HepG2 (cell line): ENCODE data around the gene FBN3. TPM values are rescaled to one million over a fixed set of nuclear protein-coding genes. Genes with fewer than 3 reads are reported as not detected.

Experiments
- ATAC-seq: fragments of 200-7000 bp; cut with Tn5 transposase; 3 replicates; pipeline ENCODE4 v1.9.1; 2020; ENCODE audit warnings: mild to moderate bottlenecking, moderate library complexity
- BruUV-seq: library from RNA; stranded (reverse); fragments of 400-500 nt; replicated peaks from 2 replicates; lab custom pipeline; 2021; lab: Mats Ljungman, UMichigan
- CTCF ChIA-PET: fragments of 300-600 bp; formaldehyde crosslinking; extraction: SDS; loops from one replicate; lab custom pipeline; 2021; ENCODE audit warnings: low total read pairs, inconsistent platforms, low intra/inter-chr PET ratio; lab: Yijun Ruan, JAX
- POLR2A ChIA-PET: fragments of 350-600 bp; sonication (Branson Sonifier 250); formaldehyde crosslinking; loops from one replicate; lab custom pipeline; 2020; ENCODE audit warnings: antibody characterized with exemption, inconsistent platforms; lab: Yijun Ruan, JAX
- DNase-seq: peaks from one replicate; pipeline ENCODE4 v3.0.0-alpha.2; 2015; ENCODE audit warnings: low spot score
- FAIRE-seq: peaks from 3 replicates; lab custom pipeline; 2011; peaks lifted over from hg19 to GRCh38; lab: Jason Lieb, UNC
- H2AFZ ChIP-seq: one replicate; pipeline ENCODE4 v1.6.1; 2011; ENCODE audit warnings: low read length, inconsistent platforms
- H3K27ac ChIP-seq: fragments of 300-600 bp; 3 replicates; pipeline ENCODE4 v1.8.0; 2011; ENCODE audit warnings: mixed run types, mild to moderate bottlenecking, mixed read lengths, low read length, inconsistent platforms; ENCODE audit not compliant: insufficient read depth; ENCODE audit errors: extremely low read length
- H3K27me3 ChIP-seq, 2 experiments: fragments of 200-600 bp in 1 of 2; 2 replicates in 1 of 2; 3 replicates in 1 of 2; pipeline versions ENCODE4 v1.6.0 to v1.8.0; 2011; ENCODE audit warnings: low read length in 2 of 2, mild to moderate bottlenecking in 2 of 2, moderate library complexity in 2 of 2, inconsistent platforms in 1 of 2; ENCODE audit not compliant: insufficient read depth in 2 of 2, control insufficient read depth in 1 of 2
- H3K36me3 ChIP-seq, 2 experiments: fragments of 200-600 bp in 1 of 2; replicated peaks in 1 of 2; 2 replicates in 1 of 2; 3 replicates in 1 of 2; pipeline versions ENCODE4 v1.5.1 to v1.8.0; 2011; ENCODE audit warnings: low read length in 2 of 2, inconsistent platforms in 1 of 2; ENCODE audit not compliant: insufficient read depth in 2 of 2, control insufficient read depth in 1 of 2
- H3K4me1 ChIP-seq: 2 replicates; pipeline ENCODE4 v1.5.1; 2012; ENCODE audit warnings: low read length, inconsistent platforms; ENCODE audit not compliant: insufficient read depth
- H3K4me2 ChIP-seq: 2 replicates; pipeline ENCODE4 v1.6.0; 2011; ENCODE audit warnings: low read depth, low read length, inconsistent platforms
- H3K4me3 ChIP-seq, 3 experiments: fragments of 200-600 bp in 1 of 3; sonication (generic), shearing (Covaris generic) in 1 of 3; replicated peaks in 1 of 3; 2 replicates each; pipeline ENCODE4 v1.5.1; 2011 to 2016; ENCODE audit warnings: low read length in 3 of 3, inconsistent platforms in 2 of 3, low read depth in 2 of 3, mild to moderate bottlenecking in 2 of 3, control low read depth in 1 of 3, mixed read lengths in 1 of 3; ENCODE audit not compliant: insufficient read depth in 1 of 3
- H3K79me2 ChIP-seq: one replicate; pipeline ENCODE4 v1.6.1; 2011; ENCODE audit warnings: low read length, inconsistent platforms; ENCODE audit not compliant: insufficient read depth
- H3K9ac ChIP-seq: 2 replicates; pipeline ENCODE4 v1.6.0; 2011; ENCODE audit warnings: mild to moderate bottlenecking, low read depth, low read length, inconsistent platforms; ENCODE audit not compliant: insufficient read depth
- H3K9me3 ChIP-seq: 2 replicates; pipeline ENCODE4 v1.5.1; 2012; ENCODE audit warnings: mild to moderate bottlenecking, low read length
- H4K20me1 ChIP-seq: 2 replicates; pipeline ENCODE4 v1.6.0; 2011; ENCODE audit warnings: inconsistent platforms, mild to moderate bottlenecking, low read length, moderate library complexity; ENCODE audit not compliant: insufficient read depth
- KAT7 ChIP-seq: IDR thresholded peaks from 2 replicates; pipeline ENCODE4 v1.6.1; 2018; ENCODE audit warnings: borderline replicate concordance, missing compliant biosample characterization
- KAT8 ChIP-seq: IDR thresholded peaks from 2 replicates; pipeline ENCODE4 v1.6.1; 2016; ENCODE audit warnings: missing genetic modification reagents, missing compliant biosample characterization
- KDM6A ChIP-seq: IDR thresholded peaks from 2 replicates; pipeline ENCODE4 v1.6.1; 2016; ENCODE audit warnings: low read depth
- LCORL ChIP-seq, 2 experiments: fragments of 450-650 bp in 1 of 2; sonication (generic) in 1 of 2; formaldehyde crosslinking in 1 of 2; IDR thresholded peaks; 2 replicates each; pipeline versions ENCODE4 v1.5.0 to v1.6.1; 2017 to 2020; ENCODE audit warnings: antibody characterized with exemption in 1 of 2, missing genetic modification reagents in 1 of 2
- ZNF207 ChIP-seq: fragments of 450-650 bp; IDR thresholded peaks from 2 replicates; pipeline ENCODE4 v1.6.1; 2016; ENCODE audit warnings: antibody characterized with exemption, borderline replicate concordance
- WGBS: methylation state at CpG from one replicate; pipeline ENCODE4 v1.1.6; 2017; ENCODE audit warnings: low lambda C conversion rate; 5-methylcytosine and 5-hydroxymethylcytosine counted together
- in situ Hi-C: cut with HindIII; loops from 2 replicates; pipeline ENCODE4 v1.10.0; 2017; ENCODE audit warnings: low pct_unique_long_range_greater_than_20kb; ENCODE audit not compliant: extremely low pct_ligation_motif_present
- intact Hi-C: fragments of 100-400 bp; cut with micrococcal nuclease; formaldehyde crosslinking; loops from one replicate; pipeline ENCODE4 v1.10.0; 2022; ENCODE audit not compliant: unreplicated experiment
- polyA plus RNA-seq, 8 experiments: library from polyadenylated mRNA; depleted of rRNA in 3 of 8; stranded (reverse) in 7 of 8; unstranded in 1 of 8; fragments of >200 nt; fragmentation: Illumina TruSeq in 4 of 8; extraction: Trizol in 4 of 8; gene quantifications; 2 replicates each; pipeline versions ENCODE4 v1.2.1 to v1.2.3, GENCODE V29; 2011 to 2016; ENCODE audit warnings: low read depth in 4 of 8, missing spikeins in 1 of 8, mixed read lengths in 1 of 8; ENCODE audit not compliant: insufficient read depth in 1 of 8
- total RNA-seq, 5 experiments: library from RNA; depleted of rRNA; stranded (reverse); fragments of >200 nt; fragmentation: Illumina TruSeq; extraction: Trizol; gene quantifications; 2 replicates each; pipeline ENCODE4 v1.2.3, GENCODE V29; 2016; ENCODE audit warnings: low read depth in 1 of 5
- TF ChIP-seq, protein P1 (sequence below): sonication (generic); formaldehyde crosslinking; IDR thresholded peaks from 2 replicates; pipeline ENCODE4 v1.5.0; 2020; ENCODE audit warnings: missing genetic modification reagents
- TF ChIP-seq, protein P2 (sequence below): sonication (generic); formaldehyde crosslinking; IDR thresholded peaks from 2 replicates; pipeline ENCODE4 v1.4.0; 2020; ENCODE audit warnings: mild to moderate bottlenecking, missing genetic modification reagents
- TF ChIP-seq, protein P3 (sequence below): sonication (generic); formaldehyde crosslinking; conservative IDR thresholded peaks from 2 replicates; pipeline ENCODE4 v1.5.0; 2020; ENCODE audit warnings: missing genetic modification reagents

FBN3 gene
- total and polyA plus RNA-seq, 2 of the 13 experiments (the other 11 are each of a cell fraction or from before 2014, with no cell fraction given) = 0.20 to 1.3 TPM

DNA sequence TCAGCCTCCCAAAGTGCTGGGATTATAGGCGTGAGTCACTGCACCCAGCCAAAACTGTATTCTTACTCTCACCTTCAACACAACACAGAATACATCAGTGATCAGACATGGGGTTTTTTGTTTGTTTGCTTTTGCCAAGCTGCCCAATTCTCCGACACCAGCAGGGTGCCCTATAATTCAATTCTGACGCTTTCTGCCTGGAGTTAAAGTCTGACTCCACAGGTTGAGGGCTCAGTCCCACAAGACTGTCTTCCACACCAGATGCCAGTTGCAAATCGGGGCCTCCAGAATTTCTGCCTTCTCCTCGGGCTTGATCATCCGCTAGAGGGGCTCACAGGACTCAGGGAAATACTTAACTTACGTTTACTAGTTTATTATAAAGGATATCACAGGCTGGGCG, 22.1 kb downstream of the FBN3 start:
- POLR2A ChIA-PET = no interaction called here
- FAIRE-seq = no peak
- WGBS = 68% methylated on average over 8 of the region's 8 CpGs

More for the DNA sequence above, 22.1 kb downstream of the FBN3 start:
- H3K79me2 ChIP-seq = no peaks in the 10 kb centered on the region
- BruUV-seq = no TSS peak
- CTCF ChIA-PET = no interaction called here
- no peak overlapping the region for H3K27ac ChIP-seq
- no peaks in the 10 kb centered on the region; a peak in 1 of 5 replicates for H3K27me3 ChIP-seq
- intact Hi-C loops = no loop called here
- H3K9me3 ChIP-seq = no peaks in the 10 kb centered on the region
- H3K4me3 ChIP-seq = no peak overlapping the region
- no peak overlapping the region for H3K9ac ChIP-seq
- H2AFZ ChIP-seq = no peak overlapping the region
- no peak overlapping the region for H3K4me2 ChIP-seq
- TF ChIP-seq KDM6A (CRISPR knock-in tag) = no peak
- TF ChIP-seq, protein P1, sequence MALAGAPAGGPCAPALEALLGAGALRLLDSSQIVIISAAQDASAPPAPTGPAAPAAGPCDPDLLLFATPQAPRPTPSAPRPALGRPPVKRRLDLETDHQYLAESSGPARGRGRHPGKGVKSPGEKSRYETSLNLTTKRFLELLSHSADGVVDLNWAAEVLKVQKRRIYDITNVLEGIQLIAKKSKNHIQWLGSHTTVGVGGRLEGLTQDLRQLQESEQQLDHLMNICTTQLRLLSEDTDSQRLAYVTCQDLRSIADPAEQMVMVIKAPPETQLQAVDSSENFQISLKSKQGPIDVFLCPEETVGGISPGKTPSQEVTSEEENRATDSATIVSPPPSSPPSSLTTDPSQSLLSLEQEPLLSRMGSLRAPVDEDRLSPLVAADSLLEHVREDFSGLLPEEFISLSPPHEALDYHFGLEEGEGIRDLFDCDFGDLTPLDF = no peak
- TF ChIP-seq, protein P2, sequence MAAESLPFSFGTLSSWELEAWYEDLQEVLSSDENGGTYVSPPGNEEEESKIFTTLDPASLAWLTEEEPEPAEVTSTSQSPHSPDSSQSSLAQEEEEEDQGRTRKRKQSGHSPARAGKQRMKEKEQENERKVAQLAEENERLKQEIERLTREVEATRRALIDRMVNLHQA (CRISPR knock-in tag) = no peak
- no peak for TF ChIP-seq ZNF207
- TF ChIP-seq KAT7 (CRISPR knock-in tag) = no peak
- TF ChIP-seq LCORL (IDR thresholded peaks at IDR 0.05) = no peak
- no peak for TF ChIP-seq LCORL (CRISPR knock-in tag; IDR thresholded peaks at IDR 0.05)
- TF ChIP-seq, protein P3, sequence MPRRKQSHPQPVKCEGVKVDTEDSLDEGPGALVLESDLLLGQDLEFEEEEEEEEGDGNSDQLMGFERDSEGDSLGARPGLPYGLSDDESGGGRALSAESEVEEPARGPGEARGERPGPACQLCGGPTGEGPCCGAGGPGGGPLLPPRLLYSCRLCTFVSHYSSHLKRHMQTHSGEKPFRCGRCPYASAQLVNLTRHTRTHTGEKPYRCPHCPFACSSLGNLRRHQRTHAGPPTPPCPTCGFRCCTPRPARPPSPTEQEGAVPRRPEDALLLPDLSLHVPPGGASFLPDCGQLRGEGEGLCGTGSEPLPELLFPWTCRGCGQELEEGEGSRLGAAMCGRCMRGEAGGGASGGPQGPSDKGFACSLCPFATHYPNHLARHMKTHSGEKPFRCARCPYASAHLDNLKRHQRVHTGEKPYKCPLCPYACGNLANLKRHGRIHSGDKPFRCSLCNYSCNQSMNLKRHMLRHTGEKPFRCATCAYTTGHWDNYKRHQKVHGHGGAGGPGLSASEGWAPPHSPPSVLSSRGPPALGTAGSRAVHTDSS (CRISPR knock-in tag) = no peak
- no peak for TF ChIP-seq KAT8 (CRISPR knock-in tag)
- peaks cover 9% of the 10 kb centered on the region for H3K4me1 ChIP-seq
- no peaks in the 10 kb centered on the region for H4K20me1 ChIP-seq
- in situ Hi-C loops = no loop called here
- no peak for ATAC-seq
- no peak for DNase-seq
- H3K36me3 ChIP-seq = no peaks in the 10 kb centered on the region
